GM19023 (cell line): ENCODE data around the gene PRSS12.
"Not testable (repeated sequence)": the region's sequence is repeated elsewhere in the genome, so short reads cannot be mapped to it uniquely, and the experiment has no call there.

ENCODE experiments used
- ATAC-seq: cut with Tn5 transposase; IDR thresholded peaks from one replicate; pipeline ENCODE4 v1.9.1; 2021; ENCODE audit warnings: mild to moderate bottlenecking, moderate library complexity; ENCODE audit not compliant: unreplicated experiment

The PRSS12 gene

DNA sequence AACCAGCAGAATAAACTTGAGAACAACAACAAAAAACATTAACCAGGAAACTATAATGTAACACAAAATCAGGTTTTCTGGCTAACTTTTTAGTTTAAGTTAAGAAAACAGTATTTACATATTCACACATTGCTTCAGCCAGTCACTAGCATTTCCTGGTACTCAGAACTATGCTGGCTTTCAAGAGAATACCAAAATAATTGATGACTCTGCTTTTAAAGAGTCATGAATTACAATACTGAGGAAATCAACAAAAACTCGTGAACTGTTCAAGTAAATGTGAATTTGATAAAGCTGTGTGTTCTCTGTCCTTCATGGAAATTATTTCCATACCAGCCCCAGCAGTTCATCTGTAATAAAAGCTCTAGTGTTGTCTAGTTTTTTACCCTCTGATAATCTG lies 27.4 kb downstream of the PRSS12 start:
- no peak for ATAC-seq

DNA sequence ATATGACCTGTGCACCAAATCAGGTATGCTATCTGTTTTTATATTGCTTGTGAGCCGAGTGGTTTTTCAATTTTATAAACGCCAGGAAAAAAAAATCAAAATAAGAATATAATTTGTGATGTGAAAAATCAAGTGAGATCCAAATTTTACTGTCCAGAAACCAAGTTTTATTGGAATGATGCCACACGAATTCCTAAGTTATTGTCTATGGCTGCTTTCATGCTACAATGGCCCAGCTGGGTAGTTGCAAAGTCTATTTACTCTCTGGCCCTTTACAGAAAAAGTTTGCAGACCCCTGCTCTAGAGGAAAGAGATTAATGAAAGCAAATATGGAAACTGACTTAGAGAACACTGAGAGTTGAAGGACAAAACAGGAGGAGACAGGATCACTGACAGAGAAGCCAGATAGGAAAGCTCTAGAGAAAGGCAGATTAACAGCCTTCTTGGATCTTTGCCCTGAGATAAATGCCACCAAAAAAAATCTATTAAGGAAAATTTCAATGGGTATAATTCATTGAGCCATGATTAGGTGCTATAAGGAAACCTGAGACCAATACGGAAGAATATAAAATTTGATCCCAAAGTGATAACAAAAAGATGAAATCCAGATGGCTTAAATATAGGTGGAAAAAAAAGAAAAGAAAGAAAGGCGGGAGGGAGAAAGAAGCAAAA lies 29.8 kb downstream of the PRSS12 start:
- ATAC-seq, result no peak

DNA sequence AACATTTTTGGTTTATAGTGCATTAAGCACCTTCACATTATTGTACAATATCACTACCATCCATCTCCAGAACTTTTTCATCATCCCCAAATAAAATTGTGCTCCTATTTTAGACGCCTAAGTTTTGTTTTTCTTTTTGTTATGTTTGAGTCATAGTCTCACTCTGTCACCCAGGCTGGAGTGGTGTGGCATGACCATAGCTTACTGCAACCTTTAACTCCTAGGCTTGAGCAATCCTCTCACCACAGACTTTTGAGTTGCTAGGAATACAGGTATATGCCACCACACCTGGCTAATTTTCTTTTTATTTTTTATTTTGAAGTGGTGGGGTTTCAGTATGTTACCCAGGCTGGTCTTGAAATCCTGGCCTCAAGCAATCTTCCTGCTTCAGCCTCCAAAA lies 33.9 kb downstream of the PRSS12 start:
- no peak for ATAC-seq

DNA sequence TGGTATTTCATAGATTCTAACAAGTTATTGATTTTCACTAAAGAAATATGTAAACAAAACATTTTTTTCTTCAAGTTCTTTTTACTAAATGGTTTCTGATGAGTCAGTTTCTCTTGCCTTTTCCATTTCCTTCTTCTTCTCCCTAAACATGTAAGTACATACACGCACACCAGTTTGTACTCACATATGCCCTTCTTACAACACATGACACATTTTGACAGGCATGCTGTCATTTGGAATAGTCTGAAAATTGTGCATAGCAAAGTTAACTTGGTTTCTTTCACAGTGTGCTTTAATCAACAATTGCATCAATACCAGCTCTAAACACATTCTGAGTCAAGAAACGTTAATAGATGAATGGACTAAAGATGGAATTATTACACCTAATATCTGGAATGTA lies 35.1 kb downstream of the PRSS12 start:
- no peak for ATAC-seq

DNA sequence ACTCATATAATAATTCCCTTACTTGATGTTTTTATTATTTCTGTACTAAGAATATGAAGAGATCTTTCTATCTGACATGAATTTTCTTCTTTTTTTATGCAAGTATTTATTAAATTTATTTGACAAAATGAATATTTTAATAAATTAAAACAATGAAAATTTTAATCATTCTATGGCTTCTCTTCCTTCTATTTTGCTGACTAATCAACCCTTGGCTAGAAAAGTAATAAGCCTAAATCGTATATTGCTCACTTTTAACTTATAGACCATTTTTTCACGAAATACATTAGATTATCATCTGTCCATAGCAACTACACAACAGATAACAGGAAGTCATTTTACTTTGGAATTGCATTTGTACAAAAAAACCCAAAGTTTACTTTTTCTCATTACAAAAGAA lies 38.6 kb downstream of the PRSS12 start:
- ATAC-seq, result no peak

DNA sequence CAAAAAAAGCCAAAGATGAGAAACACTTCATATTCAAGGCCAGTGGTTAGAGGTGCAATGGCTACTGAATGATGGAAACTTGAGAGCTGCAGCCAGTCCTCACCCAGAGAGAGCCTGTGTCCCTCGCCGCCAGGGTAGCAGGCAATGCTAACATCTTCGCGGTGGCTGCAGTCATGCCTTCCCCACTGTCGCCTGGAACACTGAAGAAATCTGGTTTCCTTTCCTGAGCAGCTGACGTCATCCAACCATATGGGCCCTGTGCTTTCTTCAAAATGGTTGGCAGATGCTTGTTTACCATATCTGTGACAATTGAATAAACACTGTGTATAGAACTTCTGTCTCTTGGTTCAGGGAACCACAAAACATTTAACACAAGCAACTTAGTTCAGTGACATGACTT lies 39.7 kb downstream of the PRSS12 start:
- ATAC-seq, result no peak

DNA sequence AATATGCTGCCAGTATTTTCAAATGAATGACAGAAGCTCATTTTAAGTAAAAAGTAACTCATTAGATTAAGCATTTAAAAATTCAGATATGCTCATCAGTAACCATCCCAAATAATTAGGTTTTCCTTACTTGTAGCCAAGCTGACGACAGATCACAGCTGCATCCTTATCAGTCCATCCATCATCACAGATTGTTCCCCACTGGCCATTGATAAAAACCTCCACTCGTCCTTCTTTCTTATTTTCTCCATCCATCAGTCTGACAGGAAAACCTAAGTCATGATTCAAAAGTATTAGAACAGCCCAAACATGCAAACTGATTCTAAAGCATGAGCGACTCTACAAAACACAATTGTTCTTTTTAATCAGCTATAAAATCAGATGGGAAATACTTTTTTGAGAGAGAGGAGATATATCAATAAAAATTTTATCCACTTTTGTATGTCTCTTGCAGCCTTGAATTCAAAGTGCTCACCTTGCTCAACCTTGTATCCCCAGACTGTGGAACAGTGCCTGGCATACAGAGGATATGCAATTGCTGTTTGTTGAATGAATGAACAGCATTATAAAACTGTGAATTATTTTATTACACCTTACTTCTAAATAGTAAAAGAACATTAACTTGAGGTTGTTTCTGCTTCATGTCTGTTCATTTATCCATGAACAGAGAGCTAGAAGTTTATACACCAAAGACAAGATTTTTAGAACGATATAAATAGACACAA lies 44.3 kb downstream of the PRSS12 start:
- no peak for ATAC-seq

DNA sequence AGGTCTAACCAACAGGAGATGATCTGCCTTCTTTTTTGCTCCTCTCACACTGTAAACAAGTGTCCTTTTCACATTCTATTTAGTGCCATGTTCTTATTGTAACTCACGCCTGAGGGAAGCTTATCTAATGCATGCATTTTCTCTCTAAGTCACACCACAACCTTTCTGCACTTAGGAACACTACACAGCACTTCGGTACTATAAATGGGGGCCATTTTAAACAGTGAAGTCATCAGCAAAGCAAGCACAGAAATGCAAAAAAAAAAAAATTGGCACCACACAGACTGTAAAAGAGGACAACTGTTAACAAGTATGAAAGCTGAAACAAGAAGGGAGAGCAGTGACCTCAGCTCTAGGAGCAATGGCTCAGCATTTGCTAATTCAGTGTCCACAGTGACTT lies 45.2 kb downstream of the PRSS12 start:
- no peak for ATAC-seq

DNA sequence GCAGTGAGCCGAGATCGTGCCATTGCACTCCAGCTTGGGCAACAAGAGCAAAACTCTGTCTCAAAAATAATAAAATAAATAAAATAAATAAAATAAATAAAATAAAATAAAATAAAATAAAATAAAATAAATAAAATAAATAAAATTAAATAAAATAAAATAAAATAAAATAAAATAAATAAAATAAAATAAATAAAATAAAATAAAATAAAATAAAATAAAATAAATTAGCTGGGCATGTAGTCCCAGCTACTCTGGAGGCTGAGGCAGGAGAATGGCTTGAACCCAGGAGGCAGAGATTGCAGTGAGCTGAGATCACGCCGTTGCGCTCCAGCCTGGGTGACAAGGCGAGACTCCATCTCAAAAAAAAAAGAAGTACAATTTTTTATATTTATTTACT lies 53.2 kb downstream of the PRSS12 start:
- not testable (repeated sequence) for ATAC-seq

DNA sequence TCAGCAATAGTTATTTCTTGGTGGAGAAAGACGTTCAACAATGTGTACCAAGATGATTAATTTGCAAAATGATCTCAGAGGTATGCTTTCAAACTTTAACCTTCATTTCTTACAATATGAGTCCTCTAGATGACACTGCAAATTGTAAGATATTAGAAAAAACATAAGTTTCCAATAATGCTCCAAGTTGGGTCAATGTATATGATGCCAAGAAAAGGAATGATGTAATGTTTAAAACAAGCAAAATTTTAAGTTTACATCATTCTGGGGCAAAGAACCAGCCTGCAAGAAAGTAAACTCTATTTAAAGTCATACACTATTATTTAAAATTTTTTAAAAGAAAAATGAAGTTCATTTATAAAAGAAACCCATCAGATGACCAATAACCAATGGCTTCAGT lies 56.1 kb downstream of the PRSS12 start:
- no peak for ATAC-seq

DNA sequence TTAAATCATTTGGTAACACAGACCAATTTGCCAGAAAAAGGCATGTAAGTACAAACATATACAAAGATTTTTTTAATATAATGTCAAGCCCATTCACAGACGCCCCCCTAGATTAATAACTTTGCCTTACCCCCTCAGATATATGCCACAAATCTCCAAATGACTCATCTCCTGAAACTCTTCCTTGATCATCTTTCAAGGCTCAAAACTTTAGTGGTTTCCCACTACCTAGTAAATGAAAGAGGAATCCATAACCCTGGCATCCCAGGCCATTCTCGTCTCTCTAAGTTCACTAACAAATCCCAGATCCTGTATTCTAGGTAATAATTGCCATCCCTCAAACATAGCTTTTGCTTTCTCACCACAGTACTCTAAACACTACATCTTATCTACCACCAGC lies 61.9 kb downstream of the PRSS12 start:
- no peak for ATAC-seq

DNA sequence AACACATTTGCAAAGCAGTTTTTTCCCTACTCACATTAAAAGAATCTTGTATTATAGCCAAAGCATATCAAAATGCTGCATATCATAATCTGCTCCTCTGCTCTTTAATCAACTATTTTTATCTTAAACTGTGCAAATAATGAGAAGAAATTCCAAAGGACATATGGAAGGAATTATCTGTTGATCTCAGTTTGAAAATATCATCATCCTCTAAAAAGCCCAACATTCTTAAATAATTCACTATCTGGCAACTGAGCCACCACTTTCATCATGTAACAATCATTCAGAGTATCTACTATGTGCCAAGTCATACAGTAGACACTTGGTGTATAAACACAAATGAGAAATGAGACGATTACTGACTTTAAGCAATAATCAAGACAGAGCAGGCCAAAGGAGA lies 63.0 kb downstream of the PRSS12 start:
- no peak for ATAC-seq

DNA sequence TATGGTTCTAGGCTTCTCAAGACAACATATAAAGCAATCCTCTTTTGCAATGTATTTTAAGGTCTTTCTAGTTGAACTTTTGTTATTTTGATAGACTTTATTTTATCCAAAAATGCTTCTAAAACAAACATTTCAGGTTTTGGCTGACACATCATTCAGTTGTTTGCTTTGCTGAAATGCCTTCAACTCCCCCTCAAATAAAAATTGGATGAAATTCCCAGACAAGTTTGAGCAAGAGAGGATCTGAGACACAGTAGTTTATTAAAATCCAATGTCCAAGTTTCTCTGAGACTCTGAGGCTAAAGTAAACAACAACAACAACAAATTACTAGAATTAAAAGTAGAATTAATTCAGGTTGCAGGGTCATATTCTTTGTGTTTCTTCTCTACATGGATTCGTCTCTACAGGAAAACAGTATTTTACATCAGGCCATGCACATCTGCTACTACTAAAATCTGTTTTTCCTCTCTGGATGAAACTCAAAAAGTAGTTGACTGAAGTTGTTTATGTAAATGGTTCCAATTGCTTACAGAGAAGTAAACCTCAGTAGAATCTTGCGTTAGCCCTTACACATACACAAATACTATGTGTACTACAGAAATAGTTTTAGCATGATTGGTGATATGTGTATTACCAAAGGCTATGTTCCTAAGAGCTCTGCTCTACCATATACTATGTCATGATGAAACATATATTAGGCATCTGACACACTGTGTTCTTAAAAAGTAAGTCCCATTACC lies 64.9 kb downstream of the PRSS12 start:
- no peak for ATAC-seq

DNA sequence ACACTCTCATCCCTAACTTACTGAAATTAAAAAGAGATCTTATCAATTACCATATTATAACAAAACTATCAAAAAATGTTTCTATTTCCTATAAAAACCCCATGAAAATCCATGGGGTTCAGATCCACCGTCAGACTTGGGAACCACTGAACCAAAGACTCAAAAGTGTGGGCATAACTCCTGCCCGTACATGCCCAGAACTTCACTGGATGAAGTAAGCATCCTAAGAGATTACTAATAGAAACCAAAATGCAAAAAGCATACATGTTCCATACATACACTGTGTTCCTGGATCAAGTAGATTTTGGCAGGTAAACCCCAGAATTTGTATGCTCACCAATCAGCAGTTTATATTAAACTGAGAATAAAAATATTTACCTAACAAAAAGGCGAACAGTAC lies 66.1 kb downstream of the PRSS12 start:
- ATAC-seq, result no peak

DNA sequence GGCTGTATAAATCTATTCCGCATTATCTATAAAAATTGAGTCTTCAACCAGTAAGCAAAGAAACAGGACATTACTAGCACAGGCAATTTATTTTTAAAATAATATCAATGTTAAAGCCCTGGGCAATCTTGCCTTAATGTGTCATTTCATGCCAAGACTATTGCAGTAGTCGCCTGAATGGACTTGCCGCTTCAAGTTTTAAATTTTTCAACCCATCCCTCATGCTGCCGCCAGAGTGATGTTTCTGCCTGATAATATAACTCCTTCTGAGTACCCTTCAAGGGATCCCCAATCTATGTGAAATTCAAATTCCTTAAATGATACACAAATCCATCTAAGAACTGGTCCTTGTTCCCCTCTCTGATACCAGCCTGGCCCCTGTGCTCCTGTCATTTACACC lies 66.9 kb downstream of the PRSS12 start:
- no peak for ATAC-seq

DNA sequence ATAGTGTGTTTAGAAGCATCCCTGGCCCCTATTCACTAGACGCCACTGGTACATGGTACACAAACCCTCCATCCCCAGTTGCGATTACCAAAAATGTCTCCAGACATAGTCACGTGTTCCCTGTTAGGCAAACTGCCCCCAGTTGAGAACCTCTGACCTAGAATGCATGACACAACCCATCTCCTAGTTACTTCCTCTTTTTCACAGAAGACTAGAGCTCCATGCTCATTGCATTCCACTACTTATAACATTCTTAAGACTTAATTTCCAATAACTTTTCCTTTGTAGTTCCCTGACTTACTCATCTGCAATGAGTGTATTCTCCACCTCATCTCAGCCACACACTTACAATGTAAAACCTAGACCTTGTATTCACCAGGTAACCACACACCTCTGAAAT lies 68.6 kb downstream of the PRSS12 start:
- peak; percentile 38 for ATAC-seq

DNA sequence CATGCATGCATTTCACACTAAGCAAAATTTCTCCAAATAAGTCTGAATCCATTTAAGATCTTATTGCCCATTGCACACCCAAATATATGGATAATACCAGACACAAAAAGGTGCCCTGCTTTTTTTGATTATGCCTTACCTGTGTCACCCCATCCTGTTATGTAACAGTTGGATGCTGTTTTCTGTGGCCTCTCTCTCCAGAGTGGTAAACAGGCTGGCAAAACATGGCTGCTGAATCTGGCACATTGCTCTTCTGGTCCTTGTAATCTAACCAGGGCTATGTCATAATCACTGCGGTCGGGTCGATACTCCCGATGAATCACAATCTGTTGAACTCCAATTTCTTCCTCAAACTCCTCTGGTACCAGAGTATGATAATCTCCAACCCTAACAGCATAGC lies 70.1 kb downstream of the PRSS12 start:
- ATAC-seq, result no peak

DNA sequence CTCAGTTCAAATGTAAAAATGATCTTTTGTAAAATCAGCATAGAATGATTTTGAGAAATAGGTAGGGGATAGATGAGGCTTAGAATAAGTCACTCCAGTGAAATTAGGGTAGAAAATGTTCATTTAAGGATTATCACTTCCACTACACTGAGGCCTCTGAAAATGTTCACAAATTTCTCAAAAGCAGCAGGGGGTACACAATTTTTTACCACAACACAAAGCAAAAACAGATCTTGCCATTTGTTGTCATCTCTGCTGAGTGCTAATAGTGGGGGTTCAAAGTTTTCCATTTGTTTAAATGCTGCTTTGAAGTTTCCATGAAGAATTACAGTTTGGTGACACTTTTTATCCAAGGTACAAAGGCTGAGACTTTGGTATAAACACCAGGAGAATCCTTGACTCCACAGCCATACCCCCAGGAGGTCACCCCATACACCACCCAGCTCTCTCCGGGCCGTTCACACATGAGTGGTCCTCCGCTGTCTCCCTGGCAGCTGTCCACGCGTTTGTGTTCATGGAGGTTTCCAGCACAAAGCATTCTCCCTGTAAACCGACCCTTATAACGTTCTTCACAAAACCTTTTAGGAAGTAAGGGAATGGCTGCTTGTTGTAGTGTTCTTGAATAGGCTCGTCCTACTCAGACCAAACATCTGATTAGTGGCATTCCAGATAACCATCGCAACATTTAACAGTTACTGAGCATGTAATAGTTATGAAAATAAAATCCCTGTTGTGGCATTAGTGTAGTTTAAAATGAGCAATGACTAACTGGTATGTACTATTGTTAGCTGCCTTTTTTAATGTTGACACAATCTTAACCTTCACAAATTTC lies 71.0 kb downstream of the PRSS12 start:
- ATAC-seq, result no peak

DNA sequence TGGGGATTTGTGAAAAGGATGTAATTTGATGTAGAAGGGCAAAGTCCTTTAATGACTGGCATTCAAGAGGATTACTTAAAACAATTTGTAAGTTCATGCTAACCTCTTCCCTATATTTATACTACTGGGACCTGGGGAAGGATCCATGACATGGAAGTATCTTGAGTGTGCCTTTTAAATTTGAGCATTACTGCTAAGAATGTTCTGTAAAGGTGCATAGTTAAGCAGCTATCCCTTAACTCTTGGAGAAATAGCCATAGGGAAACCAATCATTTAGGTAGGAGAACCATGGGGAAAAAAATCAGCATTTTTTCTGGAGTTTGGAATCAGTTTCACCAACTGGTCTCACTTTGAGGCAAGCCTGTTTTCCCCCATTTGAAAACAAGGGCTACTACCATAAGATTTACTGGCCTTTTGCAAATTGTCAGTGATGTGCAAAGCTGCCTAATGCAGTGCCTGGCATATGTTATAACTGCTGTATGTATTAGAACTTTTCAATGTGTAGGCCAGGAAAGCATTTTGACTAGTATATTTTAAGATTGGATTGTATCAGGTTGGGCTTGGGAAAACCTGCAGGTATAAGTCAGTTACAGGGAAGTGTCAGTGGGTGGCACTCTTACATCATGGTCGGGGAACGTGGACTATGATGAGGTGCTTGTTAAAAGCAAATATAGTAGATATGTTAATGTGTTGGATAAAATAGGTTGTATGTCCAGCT lies 72.1 kb downstream of the PRSS12 start:
- ATAC-seq, result no peak

DNA sequence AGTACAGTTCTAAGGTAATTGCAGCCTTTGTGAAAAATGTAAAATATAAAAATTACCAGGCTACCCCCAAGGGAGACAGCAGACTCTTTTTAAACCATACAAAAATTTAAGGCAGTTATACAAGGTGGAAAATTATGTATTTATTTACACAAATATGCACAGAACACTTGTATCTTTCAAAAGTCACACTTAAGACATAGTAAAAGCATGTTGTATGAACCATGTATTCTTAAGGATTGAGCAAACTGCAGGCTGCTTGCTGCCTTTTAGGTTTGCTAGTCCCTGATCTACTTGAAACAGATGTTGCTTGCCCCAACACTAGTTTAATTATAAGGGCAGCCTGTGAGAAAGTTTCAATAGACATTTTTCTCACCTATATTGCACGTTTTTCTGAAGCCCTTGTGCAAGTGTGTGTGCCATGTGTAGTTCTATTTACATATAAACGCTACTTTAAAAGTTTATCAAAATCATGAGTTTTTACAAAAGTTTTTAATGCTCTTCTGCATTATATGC lies 72.8 kb downstream of the PRSS12 start:
- ATAC-seq, result no peak
